Transverse colon (tissue), 4 donors: ENCODE data around the gene ATAD1. TPM values are rescaled to one million over a fixed set of nuclear protein-coding genes. Genes with fewer than 3 reads are reported as not detected.

Experiments
- DNase-seq: peaks from one replicate; pipeline ENCODE4 v3.0.0-alpha.2; 2019
- H3K27ac ChIP-seq, 4 donors: fragments of 200-600 bp; sonication (generic); 2 replicates each; pipeline ENCODE4 v1.5.1; 2016 to 2018; ENCODE audit warnings: inconsistent platforms in 4 of 4
- H3K27me3 ChIP-seq: fragments of 200-600 bp; sonication (generic); 2 replicates; pipeline ENCODE4 v1.5.1; 2017; ENCODE audit warnings: inconsistent platforms
- H3K36me3 ChIP-seq, 4 donors: fragments of 200-600 bp; sonication (generic); 2 replicates each; pipeline ENCODE4 v1.5.1; 2017 to 2019; ENCODE audit warnings: inconsistent platforms in 4 of 4
- H3K4me1 ChIP-seq, 4 donors: fragments of 200-600 bp; sonication (generic); 2 replicates each; pipeline ENCODE4 v1.5.1; 2017 to 2020; ENCODE audit warnings: inconsistent platforms in 4 of 4
- H3K4me3 ChIP-seq, 4 donors: fragments of 200-600 bp; sonication (generic); 1 replicate in 1 of 4; 2 replicates in 3 of 4; pipeline versions ENCODE4 v1.5.1 to v1.6.1; 2017 to 2019; ENCODE audit warnings: inconsistent platforms in 4 of 4
- H3K9me3 ChIP-seq, 2 donors: fragments of 200-600 bp; sonication (generic); 2 replicates each; pipeline ENCODE4 v1.5.1; 2017 to 2019; ENCODE audit warnings: inconsistent platforms in 2 of 2
- EP300 ChIP-seq: sonication (generic); formaldehyde crosslinking; IDR thresholded peaks from one replicate; pipeline ENCODE4 v1.6.1; 2017; ENCODE audit warnings: antibody characterized with exemption, low read depth
- POLR2A ChIP-seq: fragments of 450-650 bp; IDR thresholded peaks from one replicate; pipeline ENCODE4 v1.6.1; 2016; ENCODE audit warnings: antibody characterized with exemption, mild to moderate bottlenecking, moderate library complexity
- POLR2AphosphoS5 ChIP-seq, 3 donors: sonication (generic); formaldehyde crosslinking; IDR thresholded peaks; one replicate each; pipeline ENCODE4 v1.6.1; 2016; ENCODE audit warnings: antibody characterized with exemption in 3 of 3
- WGBS, 2 donors: methylation state at CpG; one replicate each; pipeline ENCODE4 v1.1.5; 2018; ENCODE audit warnings: low coverage in 1 of 2; 5-methylcytosine and 5-hydroxymethylcytosine counted together
- in situ Hi-C, 4 donors: fragments of 200-750 bp; cut with MboI; loops; one replicate each; pipeline versions ENCODE4 v1.15.0 to v1.15.1; 2017; ENCODE audit warnings: low sequenced_read_pairs in 3 of 4, low pct_ligation_motif_present in 1 of 4, low pct_unique_long_range_greater_than_20kb in 1 of 4
- intact Hi-C: fragments of 100-400 bp; cut with DNase I; formaldehyde crosslinking; loops from one replicate; pipeline ENCODE4 v1.15.1; 2023; ENCODE audit warnings: low total_unique reads
- total RNA-seq, 4 donors: library from RNA; depleted of rRNA; stranded (reverse); fragments of >200 nt; gene quantifications; one replicate each; pipeline ENCODE4 v1.1.0, GENCODE V29; 2016
- TF ChIP-seq, protein P1 (sequence below), 5 experiments: fragments of 200-600 bp in 3 of 5; fragments of 450-650 bp in 2 of 5; sonication (generic) in 3 of 5; IDR thresholded peaks; 1 replicate in 2 of 5; 2 replicates in 3 of 5; pipeline ENCODE4 v1.5.1; 2016 to 2017; ENCODE audit warnings: antibody characterized with exemption in 5 of 5, inconsistent platforms in 3 of 5, mild to moderate bottlenecking in 2 of 5, moderate library complexity in 1 of 5

ATAD1 gene
- total RNA-seq, 4 donors from 2014 or later = 8.6 to 43.5 (median 35.8) TPM

DNA sequence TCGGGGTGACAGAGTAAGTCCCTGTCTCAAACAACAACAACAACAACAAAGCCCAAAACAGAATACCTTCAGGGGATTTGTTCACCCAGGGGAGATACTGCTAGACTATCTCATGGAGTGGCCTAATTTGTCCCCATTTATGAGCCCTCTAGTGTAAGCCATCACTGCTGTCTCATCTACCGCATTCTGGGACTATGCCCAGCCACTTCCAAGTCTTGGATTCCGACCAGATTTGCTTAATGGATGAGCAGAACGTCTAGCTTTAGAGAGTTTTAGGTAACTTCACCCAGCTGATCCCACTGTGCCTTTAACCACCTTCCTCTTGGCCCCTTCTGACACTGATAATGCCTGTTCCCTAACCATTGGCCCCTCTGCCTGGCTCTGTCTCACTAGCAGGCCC, 111.3 kb downstream of the ATAD1 start:
- Histone ChIP-seq H3K4me3 (no peak overlapping the region), H3K9me3 (no peaks in the 10 kb centered on the region), H3K36me3 (peaks cover 0 to 7% (median 1%) of the 10 kb centered on the region in 4 donors), H3K27ac (no peak overlapping the region), H3K4me1 (peaks cover 0 to 11% (median 4%) of the 10 kb centered on the region in 4 donors), H3K27me3 (no peaks in the 10 kb centered on the region)
- WGBS, 2 donors = 58 to 78% methylated on average over 2 to 4 of the region's 4 CpGs
- TF ChIP-seq, protein P1, sequence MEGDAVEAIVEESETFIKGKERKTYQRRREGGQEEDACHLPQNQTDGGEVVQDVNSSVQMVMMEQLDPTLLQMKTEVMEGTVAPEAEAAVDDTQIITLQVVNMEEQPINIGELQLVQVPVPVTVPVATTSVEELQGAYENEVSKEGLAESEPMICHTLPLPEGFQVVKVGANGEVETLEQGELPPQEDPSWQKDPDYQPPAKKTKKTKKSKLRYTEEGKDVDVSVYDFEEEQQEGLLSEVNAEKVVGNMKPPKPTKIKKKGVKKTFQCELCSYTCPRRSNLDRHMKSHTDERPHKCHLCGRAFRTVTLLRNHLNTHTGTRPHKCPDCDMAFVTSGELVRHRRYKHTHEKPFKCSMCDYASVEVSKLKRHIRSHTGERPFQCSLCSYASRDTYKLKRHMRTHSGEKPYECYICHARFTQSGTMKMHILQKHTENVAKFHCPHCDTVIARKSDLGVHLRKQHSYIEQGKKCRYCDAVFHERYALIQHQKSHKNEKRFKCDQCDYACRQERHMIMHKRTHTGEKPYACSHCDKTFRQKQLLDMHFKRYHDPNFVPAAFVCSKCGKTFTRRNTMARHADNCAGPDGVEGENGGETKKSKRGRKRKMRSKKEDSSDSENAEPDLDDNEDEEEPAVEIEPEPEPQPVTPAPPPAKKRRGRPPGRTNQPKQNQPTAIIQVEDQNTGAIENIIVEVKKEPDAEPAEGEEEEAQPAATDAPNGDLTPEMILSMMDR (IDR thresholded peaks at IDR 0.05) = no peak
- TF ChIP-seq POLR2AphosphoS5 (IDR thresholded peaks at IDR 0.05) = no peak
- no peak for TF ChIP-seq POLR2A
- no peak for TF ChIP-seq EP300
- intact Hi-C loops = no loop called here
- in situ Hi-C loops = no loop called here
- DNase-seq = no peak

DNA sequence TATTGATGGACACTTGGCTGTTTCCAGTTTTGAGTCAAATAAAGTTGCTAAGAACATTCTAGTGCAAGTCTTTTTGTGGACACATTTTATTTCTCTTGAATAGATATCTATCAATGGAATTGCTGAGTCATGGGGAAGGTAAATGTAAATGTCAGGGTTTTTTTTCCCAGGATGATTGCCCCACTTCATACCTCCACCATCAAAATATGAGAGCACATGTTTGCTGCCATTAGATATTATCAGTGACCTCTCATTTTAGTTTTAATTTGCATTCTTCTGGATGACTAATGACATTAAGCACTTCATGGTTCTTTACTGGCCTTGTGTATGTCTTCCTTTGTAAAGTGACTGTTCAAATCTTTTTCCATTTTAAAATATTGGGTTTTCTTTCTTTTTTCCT, 112.7 kb downstream of the ATAD1 start:
- peaks cover 3 to 23% (median 4%) of the 10 kb centered on the region in 4 donors for H3K4me1 ChIP-seq
- in situ Hi-C loops (no loop called here), intact Hi-C loops (no loop called here)
- TF ChIP-seq, protein P1 (IDR thresholded peaks at IDR 0.05) = no peak
- TF ChIP-seq EP300 = no peak
- TF ChIP-seq POLR2A = no peak
- no peak for TF ChIP-seq POLR2AphosphoS5 (IDR thresholded peaks at IDR 0.05)
- no peak for DNase-seq
- no peak overlapping the region for H3K4me3 ChIP-seq
- no peaks in the 10 kb centered on the region for H3K9me3 ChIP-seq
- H3K36me3 ChIP-seq = peaks cover 0 to 7% (median 0%) of the 10 kb centered on the region in 4 donors
- no peaks in the 10 kb centered on the region for H3K27me3 ChIP-seq
- no peak overlapping the region for H3K27ac ChIP-seq

DNA sequence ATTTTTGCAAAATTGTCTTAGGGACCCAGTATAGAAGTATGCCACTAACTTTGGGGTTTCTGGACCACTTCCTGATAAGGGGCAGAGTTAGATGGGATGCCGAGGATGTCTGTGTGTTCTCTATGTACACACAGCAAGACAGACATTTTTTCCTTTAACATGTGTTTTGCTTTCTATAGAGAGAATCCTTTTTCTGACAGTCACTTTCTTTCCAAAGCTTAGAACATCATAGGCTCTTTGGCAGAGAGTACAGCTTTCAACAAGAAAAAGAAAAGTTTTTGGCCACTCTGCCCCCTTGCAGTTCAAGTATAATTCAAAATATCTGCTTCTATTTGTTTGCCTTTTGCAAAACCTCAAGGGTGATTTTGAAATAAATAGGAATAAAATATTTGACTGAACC, 114.3 kb downstream of the ATAD1 start:
- Histone ChIP-seq H3K4me3 (no peak overlapping the region), H3K4me1 (peaks cover 3 to 28% (median 4%) of the 10 kb centered on the region in 4 donors), H3K27ac (no peak overlapping the region), H3K9me3 (no peaks in the 10 kb centered on the region), H3K36me3 (no peaks in the 10 kb centered on the region), H3K27me3 (no peaks in the 10 kb centered on the region)
- in situ Hi-C loops = no loop called here
- intact Hi-C loops = no loop called here
- TF ChIP-seq EP300 = no peak
- TF ChIP-seq, protein P1 (IDR thresholded peaks at IDR 0.05) = no peak
- no peak for TF ChIP-seq POLR2A
- TF ChIP-seq POLR2AphosphoS5 (IDR thresholded peaks at IDR 0.05) = no peak
- no peak for DNase-seq
- 70 to 100% methylated on average over 1 of the region's 1 CpG for WGBS, 2 donors

DNA sequence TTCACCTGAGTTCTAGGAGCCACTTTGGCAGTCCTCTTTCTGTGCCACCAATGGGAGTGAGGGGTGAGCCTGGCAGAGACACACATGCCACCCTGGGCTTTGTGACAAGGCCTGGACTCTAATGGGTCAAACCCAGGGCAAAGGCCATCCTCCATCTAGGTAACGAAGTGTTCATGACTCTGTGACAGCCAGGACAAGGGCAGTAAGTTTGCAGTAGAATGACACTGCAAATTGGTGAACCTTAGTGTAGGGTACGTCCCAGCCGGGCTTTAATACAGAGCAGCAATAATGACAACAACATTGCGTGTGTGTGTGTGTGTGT, 115.1 kb downstream of the ATAD1 start:
- TF ChIP-seq POLR2AphosphoS5 (IDR thresholded peaks at IDR 0.05) (no peak), POLR2A (no peak), EP300 (no peak)
- TF ChIP-seq, protein P1 (IDR thresholded peaks at IDR 0.05) = no peak
- intact Hi-C loops (no loop called here), in situ Hi-C loops (no loop called here)
- Histone ChIP-seq H3K36me3 (no peaks in the 10 kb centered on the region), H3K27me3 (no peaks in the 10 kb centered on the region), H3K27ac (peak overlapping the region; percentile 42 to 68 (median 60)), H3K9me3 (no peaks in the 10 kb centered on the region), H3K4me1 (peaks cover 3 to 31% (median 4%) of the 10 kb centered on the region in 4 donors), H3K4me3 (no peak overlapping the region)
- peak; percentile 20 for DNase-seq
- WGBS, 2 donors = 81 to 90% methylated on average over 2 to 4 of the region's 4 CpGs
